Uterus (tissue), 2 donors: Measurements from ENCODE around the gene DPH1.

Experiments
- POLR2A ChIP-seq, 2 donors: fragments of 450-650 bp; IDR thresholded peaks; one replicate each; pipeline ENCODE4 v1.6.1; 2016; ENCODE audit warnings: antibody characterized with exemption in 2 of 2, mild to moderate bottlenecking in 1 of 2, moderate library complexity in 1 of 2
- TF ChIP-seq, protein P1 (sequence below), 4 experiments: fragments of 200-600 bp in 2 of 4; fragments of 450-650 bp in 2 of 4; sonication (generic) in 2 of 4; IDR thresholded peaks; one replicate each; pipeline ENCODE4 v1.5.1; 2016 to 2019; ENCODE audit warnings: antibody characterized with exemption in 4 of 4, mild to moderate bottlenecking in 2 of 4, moderate library complexity in 1 of 4

DNA sequence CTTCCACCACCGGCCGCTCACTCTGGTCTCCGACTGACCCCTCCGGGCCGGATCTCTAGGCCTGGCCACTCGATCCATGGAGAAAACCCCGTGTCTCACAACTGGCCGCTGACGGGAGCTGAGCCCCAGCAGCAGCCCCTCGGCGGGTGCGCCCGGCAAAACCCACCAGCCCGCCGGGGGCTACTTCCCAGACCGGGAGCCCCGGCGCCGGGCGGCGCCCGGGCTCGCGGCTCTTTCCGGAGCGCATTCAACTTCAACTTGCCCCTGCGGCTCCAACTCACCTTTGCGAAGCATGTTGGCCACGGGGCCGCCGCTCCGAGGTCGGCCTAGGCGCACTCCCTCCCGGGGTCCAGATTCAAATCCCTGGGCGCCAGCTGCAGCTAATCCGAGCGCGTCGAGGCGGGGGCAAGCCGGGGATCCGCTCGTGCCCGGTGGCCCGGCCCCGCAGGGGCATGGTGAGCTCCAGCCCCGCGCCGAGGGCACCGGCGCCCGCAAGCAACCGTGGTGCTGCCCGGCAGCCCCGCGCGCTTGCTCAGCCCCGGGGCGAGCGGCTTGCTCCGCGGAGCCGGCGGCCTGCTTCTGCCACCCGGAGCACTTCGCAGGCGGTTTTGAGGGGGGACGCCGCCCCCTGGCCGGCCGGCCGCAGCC is 5.3 kb upstream of the DPH1 start:
- TF ChIP-seq, protein P1, sequence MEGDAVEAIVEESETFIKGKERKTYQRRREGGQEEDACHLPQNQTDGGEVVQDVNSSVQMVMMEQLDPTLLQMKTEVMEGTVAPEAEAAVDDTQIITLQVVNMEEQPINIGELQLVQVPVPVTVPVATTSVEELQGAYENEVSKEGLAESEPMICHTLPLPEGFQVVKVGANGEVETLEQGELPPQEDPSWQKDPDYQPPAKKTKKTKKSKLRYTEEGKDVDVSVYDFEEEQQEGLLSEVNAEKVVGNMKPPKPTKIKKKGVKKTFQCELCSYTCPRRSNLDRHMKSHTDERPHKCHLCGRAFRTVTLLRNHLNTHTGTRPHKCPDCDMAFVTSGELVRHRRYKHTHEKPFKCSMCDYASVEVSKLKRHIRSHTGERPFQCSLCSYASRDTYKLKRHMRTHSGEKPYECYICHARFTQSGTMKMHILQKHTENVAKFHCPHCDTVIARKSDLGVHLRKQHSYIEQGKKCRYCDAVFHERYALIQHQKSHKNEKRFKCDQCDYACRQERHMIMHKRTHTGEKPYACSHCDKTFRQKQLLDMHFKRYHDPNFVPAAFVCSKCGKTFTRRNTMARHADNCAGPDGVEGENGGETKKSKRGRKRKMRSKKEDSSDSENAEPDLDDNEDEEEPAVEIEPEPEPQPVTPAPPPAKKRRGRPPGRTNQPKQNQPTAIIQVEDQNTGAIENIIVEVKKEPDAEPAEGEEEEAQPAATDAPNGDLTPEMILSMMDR (IDR thresholded peaks at IDR 0.05) = no peak
- no peak for TF ChIP-seq POLR2A (IDR thresholded peaks at IDR 0.05)
